ENCODE results near the gene TPST1.

TPST1 gene

DNA sequence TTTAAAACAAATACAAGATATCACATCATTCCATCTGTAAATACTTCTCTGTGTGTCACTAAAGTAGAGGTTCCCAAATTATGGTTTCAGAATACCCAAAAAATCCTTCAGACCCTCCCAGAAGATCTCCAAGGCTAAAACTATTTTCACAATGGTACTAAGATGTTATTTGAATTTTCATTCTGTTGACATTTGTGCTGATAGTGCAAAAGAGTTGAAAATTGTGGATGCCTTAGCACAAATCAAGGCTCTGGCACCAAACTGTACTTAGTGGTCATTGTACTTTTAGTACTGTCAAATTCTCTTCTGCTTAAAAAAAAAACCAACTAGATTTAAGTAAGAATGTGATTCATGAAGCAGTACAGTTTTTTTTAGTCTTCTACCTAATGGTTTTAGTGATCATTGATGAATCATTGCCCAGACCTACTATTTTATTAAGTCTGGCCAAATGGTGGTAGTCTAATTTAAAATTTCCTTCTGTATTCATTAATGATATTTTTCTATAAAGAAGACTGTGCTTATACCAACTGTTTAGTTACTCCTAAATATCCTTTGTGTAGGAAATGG, 50.5 kb downstream of the TPST1 start:
- Histone ChIP-seq H3K4me1 (ENCODE audit: insufficient read depth, low read length, poor library complexity, severe bottlenecking) (no peaks in the 10 kb centered on the region), H3K36me3 (ENCODE audit: insufficient read depth, low read length) (no peaks in the 10 kb centered on the region), H3K9me2 (replicated peaks; ENCODE audit: low read depth, low read length) (no peaks in the 10 kb centered on the region), H3K79me2 (ENCODE audit: insufficient read depth, low read length) (no peaks in the 10 kb centered on the region), H3K9me3 (ENCODE audit: insufficient read depth, low read depth, low read length) (no peaks in the 10 kb centered on the region), H3K27me3 (ENCODE audit: insufficient read depth, low read length, poor library complexity, severe bottlenecking) (no peaks in the 10 kb centered on the region), H3K9ac (ENCODE audit: low read depth, low read length, poor library complexity, severe bottlenecking) (no peak overlapping the region), H3K4me3 (ENCODE audit: low read length, poor library complexity, severe bottlenecking) (no peak overlapping the region), H3F3A (ENCODE audit: low read depth) (no peaks in the 10 kb centered on the region), H2AFZ (ENCODE audit: low read length) (no peak overlapping the region), H4K20me1 (ENCODE audit: insufficient read depth, low read length, poor library complexity, severe bottlenecking) (no peaks in the 10 kb centered on the region), H3K4me2 (ENCODE audit: low read depth, low read length, poor library complexity, severe bottlenecking) (no peak overlapping the region)
- TF ChIP-seq CTCF (conservative IDR thresholded peaks at IDR 0.05; ENCODE audit: low read length) (no peak), EZH2phosphoT487 (IDR thresholded peaks at IDR 0.05; ENCODE audit: borderline replicate concordance) (no peak)

- no peaks in the 10 kb centered on the region for H3K36me3 ChIP-seq (ENCODE audit: insufficient read depth, low read length)
- TF ChIP-seq CTCF (conservative IDR thresholded peaks at IDR 0.05; ENCODE audit: low read length) (no peak), EZH2phosphoT487 (IDR thresholded peaks at IDR 0.05; ENCODE audit: borderline replicate concordance) (no peak)
- H3K4me3 ChIP-seq (ENCODE audit: low read length, poor library complexity, severe bottlenecking): no peak overlapping the region
- no peak overlapping the region for H3K4me2 ChIP-seq (ENCODE audit: low read depth, low read length, poor library complexity, severe bottlenecking)
- no peaks in the 10 kb centered on the region for H3K79me2 ChIP-seq (ENCODE audit: insufficient read depth, low read length)
- H3K9ac ChIP-seq (ENCODE audit: low read depth, low read length, poor library complexity, severe bottlenecking): no peak overlapping the region
- H3K27me3 ChIP-seq (ENCODE audit: insufficient read depth, low read length, poor library complexity, severe bottlenecking): no peaks in the 10 kb centered on the region
- H3K9me2 ChIP-seq (replicated peaks; ENCODE audit: low read depth, low read length): no peaks in the 10 kb centered on the region
- no peaks in the 10 kb centered on the region for H3F3A ChIP-seq (ENCODE audit: low read depth)
- no peaks in the 10 kb centered on the region for H3K9me3 ChIP-seq (ENCODE audit: insufficient read depth, low read depth, low read length)
- H4K20me1 ChIP-seq (ENCODE audit: insufficient read depth, low read length, poor library complexity, severe bottlenecking): no peaks in the 10 kb centered on the region
- no peaks in the 10 kb centered on the region for H3K4me1 ChIP-seq (ENCODE audit: insufficient read depth, low read length, poor library complexity, severe bottlenecking)
- no peak overlapping the region for H2AFZ ChIP-seq (ENCODE audit: low read length)
Observed at GRCh38 chr7:66256281-66256680, 51.1 kb downstream of the TPST1 start.

GRCh38 chr7:66257481-66257880, 52.3 kb downstream of the TPST1 start:
- H3K4me2 ChIP-seq (ENCODE audit: low read depth, low read length, poor library complexity, severe bottlenecking): no peak overlapping the region

More at GRCh38 chr7:66257481-66257880, 52.3 kb downstream of the TPST1 start:
- Histone ChIP-seq H3K9ac (ENCODE audit: low read depth, low read length, poor library complexity, severe bottlenecking) (no peak overlapping the region), H3K27me3 (ENCODE audit: insufficient read depth, low read length, poor library complexity, severe bottlenecking) (no peaks in the 10 kb centered on the region), H2AFZ (ENCODE audit: low read length) (no peak overlapping the region), H3K9me2 (replicated peaks; ENCODE audit: low read depth, low read length) (no peaks in the 10 kb centered on the region), H3K36me3 (ENCODE audit: insufficient read depth, low read length) (no peaks in the 10 kb centered on the region), H3F3A (ENCODE audit: low read depth) (no peaks in the 10 kb centered on the region), H3K4me1 (ENCODE audit: insufficient read depth, low read length, poor library complexity, severe bottlenecking) (no peaks in the 10 kb centered on the region), H3K4me3 (ENCODE audit: low read length, poor library complexity, severe bottlenecking) (no peak overlapping the region), H4K20me1 (ENCODE audit: insufficient read depth, low read length, poor library complexity, severe bottlenecking) (no peaks in the 10 kb centered on the region), H3K9me3 (ENCODE audit: insufficient read depth, low read depth, low read length) (no peaks in the 10 kb centered on the region), H3K79me2 (ENCODE audit: insufficient read depth, low read length) (no peaks in the 10 kb centered on the region)
- TF ChIP-seq CTCF (conservative IDR thresholded peaks at IDR 0.05; ENCODE audit: low read length): no peak
- TF ChIP-seq EZH2phosphoT487 (IDR thresholded peaks at IDR 0.05; ENCODE audit: borderline replicate concordance): no peak
